ENCODE results near the gene P2RY8.

Gene P2RY8

DNA sequence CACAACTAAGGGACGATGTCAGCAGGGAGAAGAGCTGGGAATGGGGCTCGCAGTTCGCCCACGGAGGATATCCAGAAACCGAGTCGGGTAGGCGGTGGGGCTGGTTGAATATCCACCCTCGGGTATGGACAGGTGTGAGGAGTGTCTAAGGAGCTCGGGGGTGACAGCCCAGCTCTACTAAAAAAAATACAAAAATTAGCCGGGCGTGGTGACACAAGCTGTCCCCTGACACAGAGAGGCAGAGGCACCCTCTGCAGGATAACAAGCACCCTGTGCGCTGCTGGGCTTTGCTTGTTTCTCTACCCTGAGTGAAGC, 72.1 kb downstream of the P2RY8 start:
- no peak overlapping the region for H3K4me3 ChIP-seq (ENCODE audit: low read depth, low read length)
- TF ChIP-seq, protein P1, sequence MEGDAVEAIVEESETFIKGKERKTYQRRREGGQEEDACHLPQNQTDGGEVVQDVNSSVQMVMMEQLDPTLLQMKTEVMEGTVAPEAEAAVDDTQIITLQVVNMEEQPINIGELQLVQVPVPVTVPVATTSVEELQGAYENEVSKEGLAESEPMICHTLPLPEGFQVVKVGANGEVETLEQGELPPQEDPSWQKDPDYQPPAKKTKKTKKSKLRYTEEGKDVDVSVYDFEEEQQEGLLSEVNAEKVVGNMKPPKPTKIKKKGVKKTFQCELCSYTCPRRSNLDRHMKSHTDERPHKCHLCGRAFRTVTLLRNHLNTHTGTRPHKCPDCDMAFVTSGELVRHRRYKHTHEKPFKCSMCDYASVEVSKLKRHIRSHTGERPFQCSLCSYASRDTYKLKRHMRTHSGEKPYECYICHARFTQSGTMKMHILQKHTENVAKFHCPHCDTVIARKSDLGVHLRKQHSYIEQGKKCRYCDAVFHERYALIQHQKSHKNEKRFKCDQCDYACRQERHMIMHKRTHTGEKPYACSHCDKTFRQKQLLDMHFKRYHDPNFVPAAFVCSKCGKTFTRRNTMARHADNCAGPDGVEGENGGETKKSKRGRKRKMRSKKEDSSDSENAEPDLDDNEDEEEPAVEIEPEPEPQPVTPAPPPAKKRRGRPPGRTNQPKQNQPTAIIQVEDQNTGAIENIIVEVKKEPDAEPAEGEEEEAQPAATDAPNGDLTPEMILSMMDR (IDR thresholded peaks at IDR 0.05; ENCODE audit: low read depth, low read length): no peak

DNA sequence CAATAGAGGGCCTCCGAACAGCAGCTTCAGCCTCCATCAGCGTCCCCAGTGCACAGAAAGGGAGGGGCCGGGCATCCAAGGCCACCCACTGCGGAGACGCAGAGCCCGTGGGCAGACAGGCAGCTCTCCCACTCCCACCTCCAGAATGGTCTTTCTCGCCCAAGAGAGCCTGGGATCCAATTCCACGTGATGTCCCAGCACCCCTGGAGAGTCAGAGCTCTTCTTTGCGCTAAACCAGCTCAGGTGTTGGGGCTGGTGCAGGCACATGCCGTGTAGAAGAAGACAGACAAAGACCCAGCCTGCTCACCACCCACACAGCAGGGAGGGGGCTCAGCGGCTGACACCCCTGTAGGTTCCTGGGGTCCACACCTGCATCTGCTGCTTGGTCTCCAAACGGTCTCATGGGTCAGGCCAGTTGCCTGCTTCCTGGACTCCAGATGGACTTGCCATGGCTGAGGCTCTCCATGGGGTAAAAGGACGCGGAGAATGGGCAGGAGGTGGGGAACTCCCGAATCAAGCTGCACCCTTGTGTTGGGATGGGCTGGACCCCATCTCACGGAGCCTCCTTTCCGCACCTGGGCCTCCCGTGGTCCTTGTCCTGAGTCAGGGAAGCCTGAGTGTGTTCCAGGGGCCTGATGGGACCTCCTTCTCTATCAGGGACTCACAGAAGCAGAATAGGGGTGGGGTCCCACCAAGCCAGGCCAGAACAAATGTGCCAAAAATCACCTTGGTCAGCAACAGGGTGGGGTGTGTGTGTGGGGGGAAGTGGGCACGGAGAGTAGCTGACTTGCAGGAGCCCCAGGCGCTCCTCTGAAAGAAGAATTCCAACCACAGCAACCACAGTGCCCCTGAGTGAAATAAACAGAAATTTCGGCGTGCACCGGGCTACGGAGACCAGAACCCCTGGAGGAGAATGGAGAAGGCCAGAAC, 72.7 kb downstream of the P2RY8 start:
- TF ChIP-seq, protein P1 (IDR thresholded peaks at IDR 0.05; ENCODE audit: low read depth, low read length): no peak
- H3K4me3 ChIP-seq (ENCODE audit: low read depth, low read length): no peak overlapping the region

DNA sequence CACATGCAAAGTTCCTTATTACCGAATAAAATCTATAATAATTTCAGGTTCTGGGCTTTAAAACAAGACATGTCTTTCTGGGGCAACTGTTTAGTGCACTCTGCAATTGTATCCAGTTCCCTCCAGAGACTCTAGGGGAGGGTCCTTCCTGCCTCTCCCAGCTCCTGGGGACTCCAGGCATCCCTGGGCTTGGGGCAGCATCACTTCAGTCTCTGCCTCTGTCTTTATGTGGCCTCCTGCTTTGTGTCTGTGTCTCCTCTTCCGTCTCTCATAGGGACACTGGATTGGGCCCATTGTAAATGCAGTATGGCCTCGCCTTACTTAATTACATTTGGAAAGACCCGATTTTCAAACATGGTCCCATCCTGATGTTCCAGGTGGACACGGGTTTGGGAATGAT, 73.4 kb downstream of the P2RY8 start:
- TF ChIP-seq, protein P1 (IDR thresholded peaks at IDR 0.05; ENCODE audit: low read depth, low read length): no peak
- H3K4me3 ChIP-seq (ENCODE audit: low read depth, low read length): no peak overlapping the region

DNA sequence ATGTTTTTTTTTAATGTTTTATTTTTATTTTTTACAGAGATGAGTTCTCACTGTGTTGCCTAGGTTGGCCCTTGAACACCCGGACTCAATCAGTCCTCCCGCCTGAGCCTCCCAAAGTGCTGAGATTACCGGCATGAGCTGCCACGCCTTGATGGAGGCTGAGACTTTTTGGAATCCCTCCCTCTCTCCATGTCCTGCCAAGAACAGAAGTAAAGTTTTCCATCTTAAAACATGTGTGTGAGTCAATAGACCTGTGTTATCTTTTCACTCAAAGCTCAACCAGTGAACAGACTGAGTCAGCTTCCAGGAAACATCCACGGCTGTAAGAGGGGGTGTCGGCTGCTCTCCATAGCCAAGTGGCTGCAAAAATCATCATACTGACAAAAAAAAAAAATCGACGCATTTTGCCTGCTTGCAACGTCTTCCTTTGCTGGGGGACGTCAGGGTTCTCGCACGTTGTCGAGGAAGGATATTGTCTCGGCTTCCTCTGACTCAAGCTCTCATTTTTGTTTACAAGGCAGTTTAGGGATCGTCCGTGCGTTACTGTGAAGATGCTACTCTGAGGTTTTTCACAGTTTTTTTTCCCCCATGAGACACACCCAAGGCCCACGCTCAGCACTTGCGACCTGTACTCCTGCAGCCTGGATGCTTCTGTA, 74.3 kb downstream of the P2RY8 start:
- TF ChIP-seq, protein P1 (IDR thresholded peaks at IDR 0.05; ENCODE audit: low read depth, low read length): no peak
- no peak overlapping the region for H3K4me3 ChIP-seq (ENCODE audit: low read depth, low read length)

DNA sequence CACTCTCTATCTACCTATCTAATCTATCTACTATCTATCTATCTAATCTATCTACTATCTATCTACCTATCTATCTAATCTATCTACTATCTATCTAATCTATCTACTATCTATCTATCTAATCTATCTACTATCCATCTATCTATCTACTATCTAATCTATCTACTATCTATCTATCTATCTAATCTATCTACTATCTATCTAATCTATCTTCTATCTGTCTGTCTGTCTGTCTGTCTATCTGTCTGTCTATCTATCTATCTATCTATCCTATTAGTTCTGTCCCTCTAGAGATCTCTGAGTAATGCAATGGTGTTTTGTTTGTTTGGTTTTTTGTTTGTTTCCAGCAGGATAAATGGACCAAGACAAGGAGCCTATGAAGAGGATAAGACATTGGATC, 74.9 kb downstream of the P2RY8 start:
- H3K4me3 ChIP-seq (ENCODE audit: low read depth, low read length): no peak overlapping the region
- TF ChIP-seq, protein P1 (IDR thresholded peaks at IDR 0.05; ENCODE audit: low read depth, low read length): no peak

DNA sequence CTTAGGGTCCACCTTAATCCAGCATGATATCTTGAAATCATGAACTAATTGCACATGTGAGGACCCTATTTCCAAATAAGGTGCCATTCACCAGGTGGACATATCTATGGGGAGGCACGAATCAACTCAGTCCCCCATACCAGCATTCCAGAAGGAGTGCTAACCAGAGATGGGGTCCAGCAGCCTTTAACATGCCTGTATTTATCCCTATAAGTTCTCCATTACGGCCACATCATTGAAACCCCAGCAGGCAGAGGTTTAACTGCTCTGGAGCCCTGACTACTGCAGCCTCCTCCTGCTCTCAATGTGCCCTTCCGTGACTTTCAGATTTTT, 81.1 kb downstream of the P2RY8 start:
- H3K4me3 ChIP-seq (ENCODE audit: low read depth, low read length): no peak overlapping the region
- TF ChIP-seq, protein P1 (IDR thresholded peaks at IDR 0.05; ENCODE audit: low read depth, low read length): no peak
